Measurements from ENCODE around the gene METTL8. TPM values are rescaled to one million over a fixed set of nuclear protein-coding genes. Genes with fewer than 3 reads are reported as not detected.

METTL8 gene
- total RNA-seq, 4 donors from 2014 or later = 17.2 to 45.3 (median 25.7) TPM

DNA sequence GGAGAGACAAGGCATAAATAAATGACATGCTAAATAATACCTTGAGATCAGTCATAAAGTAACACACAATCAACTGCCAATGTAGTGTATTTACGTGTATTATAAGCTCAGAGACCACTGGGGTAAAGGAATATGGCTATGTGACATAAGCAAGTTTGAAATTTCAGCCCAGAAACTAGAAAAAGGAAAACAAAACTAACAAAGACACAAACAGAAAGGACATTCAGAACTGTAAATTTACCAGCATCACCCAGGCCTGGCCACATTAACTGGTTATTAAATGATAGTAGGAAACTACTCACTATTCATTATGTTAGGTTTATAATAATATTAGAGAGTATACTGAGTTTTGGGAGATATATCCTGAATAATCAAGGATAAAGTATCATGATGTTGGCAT, 98.8 kb downstream of the METTL8 start:
- TF ChIP-seq, protein P1, sequence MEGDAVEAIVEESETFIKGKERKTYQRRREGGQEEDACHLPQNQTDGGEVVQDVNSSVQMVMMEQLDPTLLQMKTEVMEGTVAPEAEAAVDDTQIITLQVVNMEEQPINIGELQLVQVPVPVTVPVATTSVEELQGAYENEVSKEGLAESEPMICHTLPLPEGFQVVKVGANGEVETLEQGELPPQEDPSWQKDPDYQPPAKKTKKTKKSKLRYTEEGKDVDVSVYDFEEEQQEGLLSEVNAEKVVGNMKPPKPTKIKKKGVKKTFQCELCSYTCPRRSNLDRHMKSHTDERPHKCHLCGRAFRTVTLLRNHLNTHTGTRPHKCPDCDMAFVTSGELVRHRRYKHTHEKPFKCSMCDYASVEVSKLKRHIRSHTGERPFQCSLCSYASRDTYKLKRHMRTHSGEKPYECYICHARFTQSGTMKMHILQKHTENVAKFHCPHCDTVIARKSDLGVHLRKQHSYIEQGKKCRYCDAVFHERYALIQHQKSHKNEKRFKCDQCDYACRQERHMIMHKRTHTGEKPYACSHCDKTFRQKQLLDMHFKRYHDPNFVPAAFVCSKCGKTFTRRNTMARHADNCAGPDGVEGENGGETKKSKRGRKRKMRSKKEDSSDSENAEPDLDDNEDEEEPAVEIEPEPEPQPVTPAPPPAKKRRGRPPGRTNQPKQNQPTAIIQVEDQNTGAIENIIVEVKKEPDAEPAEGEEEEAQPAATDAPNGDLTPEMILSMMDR (IDR thresholded peaks at IDR 0.05; ENCODE audit: low read depth) = no peak

DNA sequence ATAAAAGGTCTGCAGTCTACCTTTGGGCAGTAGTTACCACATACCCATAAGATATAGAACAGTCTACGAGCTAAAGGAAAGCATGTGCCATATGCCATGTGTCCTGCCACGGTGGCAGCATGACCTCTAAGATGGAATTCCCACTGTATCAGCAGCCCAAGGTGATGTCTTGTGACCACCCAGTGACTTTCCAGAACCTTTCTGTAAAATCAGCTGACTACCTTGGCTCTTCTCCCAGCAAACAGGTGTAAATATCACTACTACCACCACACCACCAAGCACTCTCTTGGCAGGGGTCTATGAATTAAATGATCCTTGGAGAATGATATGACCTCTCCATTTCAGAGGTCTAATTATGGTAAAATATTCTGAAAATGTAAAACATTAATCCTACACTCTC, 99.6 kb downstream of the METTL8 start:
- TF ChIP-seq, protein P1 (IDR thresholded peaks at IDR 0.05; ENCODE audit: low read depth) = no peak

DNA sequence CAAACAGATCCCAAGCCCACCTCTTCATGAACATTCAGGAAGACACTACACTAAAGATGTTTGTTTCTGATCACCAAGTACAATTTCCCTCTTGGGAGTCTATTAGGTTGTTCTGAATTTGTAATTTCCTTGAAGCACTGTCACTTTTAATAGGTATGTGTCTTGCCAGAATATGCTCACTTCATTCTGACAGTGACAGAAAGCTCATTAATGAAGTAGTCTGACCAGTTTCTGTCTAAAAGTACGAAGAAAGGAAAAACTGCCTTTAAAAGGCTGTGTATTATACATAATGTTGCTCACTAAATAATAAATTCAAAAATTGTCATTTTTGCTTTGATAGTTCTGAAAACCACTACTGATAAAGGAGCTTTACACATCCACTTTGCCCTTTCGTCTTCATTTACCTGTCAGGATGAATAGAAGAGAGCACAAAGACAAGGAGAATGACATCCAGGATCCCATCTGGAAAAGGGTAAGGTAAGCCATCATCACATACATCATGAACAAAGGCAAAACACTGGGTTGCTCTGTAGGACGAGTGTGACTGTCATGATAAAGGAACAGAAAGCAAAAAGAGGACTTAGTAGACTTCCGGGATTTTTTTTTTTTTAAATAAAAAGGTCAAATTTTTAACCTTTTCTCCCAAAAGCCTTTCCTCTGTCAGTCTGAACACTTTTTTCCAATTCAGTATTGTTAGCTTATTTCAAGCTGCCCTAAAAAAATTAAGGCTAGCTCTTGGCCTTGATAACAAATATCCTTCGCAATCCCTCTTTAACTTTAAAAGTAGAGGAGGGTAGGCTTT, 103.4 kb downstream of the METTL8 start:
- TF ChIP-seq, protein P1 (IDR thresholded peaks at IDR 0.05; ENCODE audit: low read depth) = no peak

DNA sequence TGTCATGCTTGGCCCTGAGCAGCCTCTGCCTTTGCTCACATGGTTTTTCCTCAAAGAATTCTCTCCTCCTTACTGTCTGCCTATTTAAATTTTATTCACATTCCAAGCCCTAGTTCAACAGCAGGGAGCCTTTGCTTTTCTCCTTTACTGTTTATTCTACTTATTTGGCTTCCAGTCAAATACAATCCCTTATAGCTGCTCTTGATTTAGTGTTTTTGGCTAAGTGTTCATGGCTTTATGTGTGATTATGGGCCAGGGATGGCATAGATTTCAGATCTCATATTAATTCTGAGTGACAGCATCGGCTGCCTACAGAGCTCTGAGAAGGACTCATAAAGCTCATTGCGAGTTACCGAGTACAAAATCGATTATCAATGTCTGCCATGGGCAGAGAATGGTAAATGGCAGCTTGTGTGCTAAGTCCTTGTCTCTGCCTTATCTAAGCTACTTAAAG, 106.7 kb downstream of the METTL8 start:
- TF ChIP-seq, protein P1 (IDR thresholded peaks at IDR 0.05; ENCODE audit: low read depth) = no peak

DNA sequence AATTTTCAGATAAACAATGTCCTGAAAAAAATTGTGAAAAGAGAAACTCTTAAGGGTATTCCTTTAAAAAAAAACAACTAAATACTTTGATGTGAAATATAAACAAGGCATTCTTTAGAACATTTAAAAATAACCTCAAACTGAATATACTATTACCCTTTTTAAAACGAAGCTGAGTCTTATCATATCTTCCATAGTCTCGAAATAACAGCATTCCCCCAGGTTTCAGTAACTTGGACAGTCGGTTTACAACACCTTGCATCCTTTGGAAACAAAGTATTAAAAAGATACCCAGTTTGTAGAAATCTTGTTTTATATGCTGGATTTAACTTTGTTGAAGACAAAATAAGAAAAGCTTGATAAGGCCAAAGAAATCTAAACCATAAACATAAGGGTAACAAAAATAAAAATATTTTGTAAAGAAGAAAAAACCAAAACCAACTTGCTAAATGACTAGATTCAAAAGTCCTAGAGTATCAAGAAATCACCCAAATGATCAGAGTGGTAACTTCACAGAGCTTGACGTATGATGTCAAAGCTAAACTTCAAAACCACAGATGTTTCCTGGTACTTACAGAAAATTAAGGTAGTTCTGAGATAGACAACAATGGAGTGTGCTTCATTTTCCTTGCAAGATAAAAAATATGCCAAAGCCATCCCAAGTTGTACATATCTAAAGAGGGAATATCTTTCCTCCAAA, 107.8 kb downstream of the METTL8 start:
- TF ChIP-seq, protein P1 (IDR thresholded peaks at IDR 0.05; ENCODE audit: low read depth) = no peak

DNA sequence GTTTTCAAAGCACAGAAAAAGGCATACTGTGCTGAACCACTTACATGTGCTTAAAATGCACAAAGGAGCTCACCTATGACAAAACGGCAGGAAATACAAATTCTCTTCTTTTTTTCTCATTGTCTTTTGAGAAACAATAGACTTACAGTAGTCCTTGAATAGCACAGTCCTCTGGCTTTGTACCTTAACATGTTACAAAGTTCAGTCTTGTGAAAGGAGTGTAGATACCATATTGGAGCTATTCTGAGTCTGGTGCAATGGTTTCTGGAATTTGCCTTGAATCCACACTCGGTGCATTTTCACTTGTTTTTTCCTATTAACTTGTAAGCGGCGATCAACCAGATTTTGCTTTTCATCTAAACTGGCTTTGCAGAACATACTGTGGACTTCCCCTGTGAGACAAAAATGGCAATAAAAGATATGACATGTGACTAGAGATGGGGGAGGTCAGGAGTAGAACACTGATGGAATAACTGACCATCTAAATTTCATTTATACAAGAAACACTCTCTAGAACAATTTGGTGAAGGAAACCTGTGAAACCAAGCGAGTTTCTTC, 109.7 kb downstream of the METTL8 start:
- TF ChIP-seq, protein P1 (IDR thresholded peaks at IDR 0.05; ENCODE audit: low read depth) = no peak

DNA sequence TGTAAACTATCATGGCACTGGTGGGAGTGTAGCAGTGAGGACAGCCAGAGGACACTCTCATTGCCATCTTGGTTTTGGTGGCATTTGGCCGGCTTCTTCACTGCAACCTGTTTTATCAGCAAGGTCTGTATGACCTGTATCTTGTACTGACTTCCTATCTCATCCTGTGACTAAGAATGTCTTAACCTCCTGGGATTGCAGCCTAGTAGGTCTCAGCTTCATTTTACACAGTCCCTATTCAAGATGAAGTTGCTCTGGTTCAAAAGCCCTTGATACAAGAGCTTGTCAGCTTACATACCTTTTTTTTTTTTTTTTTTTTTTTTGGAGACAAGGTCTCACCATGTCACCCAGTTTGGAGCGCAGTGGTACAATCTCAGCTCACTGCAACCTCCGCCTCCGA, 110.9 kb downstream of the METTL8 start:
- TF ChIP-seq, protein P1 (IDR thresholded peaks at IDR 0.05; ENCODE audit: low read depth) = no peak
